HepG2 (cell line): ENCODE measurements around the gene NDUFB10. TPM values are rescaled to one million over a fixed set of nuclear protein-coding genes. Genes with fewer than 3 reads are reported as not detected.
A peak's percentile ranks its signal among the peaks of the same experiment; 100 is the strongest.

Source experiments
- DBP ChIP-seq: sonication (generic); formaldehyde crosslinking; IDR thresholded peaks from 2 replicates; pipeline ENCODE4 v1.4.0; 2020; ENCODE audit warnings: missing genetic modification reagents; ENCODE audit errors: not compliant biosample characterization
- ELK4 ChIP-seq: sonication (generic); formaldehyde crosslinking; IDR thresholded peaks from 2 replicates; pipeline ENCODE4 v1.9.0; 2021; ENCODE audit warnings: missing genetic modification reagents, borderline replicate concordance
- GLMP ChIP-seq: sonication (generic); formaldehyde crosslinking; IDR thresholded peaks from 2 replicates; pipeline ENCODE4 v1.9.0; 2021; ENCODE audit warnings: missing genetic modification reagents, mild to moderate bottlenecking, borderline replicate concordance
- IRF2 ChIP-seq: IDR thresholded peaks from 2 replicates; pipeline ENCODE4 v1.6.1; 2018; ENCODE audit warnings: missing genetic modification reagents, missing compliant biosample characterization
- KMT2B ChIP-seq: IDR thresholded peaks from 2 replicates; pipeline ENCODE4 v1.6.1; 2016; ENCODE audit warnings: missing genetic modification reagents, missing compliant biosample characterization
- MIXL1 ChIP-seq: IDR thresholded peaks from 2 replicates; pipeline ENCODE4 v1.6.1; 2016
- RERE ChIP-seq: IDR thresholded peaks from 2 replicates; pipeline ENCODE4 v1.6.1; 2016; ENCODE audit warnings: low read depth, missing genetic modification reagents, missing compliant biosample characterization
- SIX1 ChIP-seq: sonication (generic); formaldehyde crosslinking; IDR thresholded peaks from 2 replicates; pipeline ENCODE4 v1.4.0; 2020; ENCODE audit warnings: missing genetic modification reagents, borderline replicate concordance
- SMARCC2 ChIP-seq: fragments of 450-650 bp; IDR thresholded peaks from 2 replicates; pipeline ENCODE4 v1.6.1; 2017; ENCODE audit warnings: antibody characterized with exemption, mild to moderate bottlenecking
- TEAD2 ChIP-seq: sonication (generic); formaldehyde crosslinking; IDR thresholded peaks from 2 replicates; pipeline ENCODE4 v1.9.0; 2021; ENCODE audit warnings: missing genetic modification reagents
- ZBTB33 ChIP-seq: sonication (generic); formaldehyde crosslinking; IDR thresholded peaks from 2 replicates; pipeline ENCODE4 v1.4.0; 2020; ENCODE audit warnings: missing genetic modification reagents
- ZBTB43 ChIP-seq: sonication (generic); formaldehyde crosslinking; conservative IDR thresholded peaks from 2 replicates; pipeline ENCODE4 v1.4.0; 2020; ENCODE audit warnings: missing genetic modification reagents
- ZNF17 ChIP-seq: sonication (generic); formaldehyde crosslinking; IDR thresholded peaks from 2 replicates; pipeline ENCODE4 v1.5.0; 2020; ENCODE audit warnings: mild to moderate bottlenecking, missing genetic modification reagents
- ZNF543 ChIP-seq: sonication (generic); formaldehyde crosslinking; IDR thresholded peaks from 2 replicates; pipeline ENCODE4 v1.4.0; 2020; ENCODE audit warnings: mild to moderate bottlenecking, missing genetic modification reagents
- ZNF549 ChIP-seq: sonication (generic); formaldehyde crosslinking; IDR thresholded peaks from 2 replicates; pipeline ENCODE4 v1.5.0; 2020; ENCODE audit warnings: missing genetic modification reagents
- polyA plus RNA-seq, 8 experiments: library from polyadenylated mRNA; depleted of rRNA in 3 of 8; stranded (reverse) in 7 of 8; unstranded in 1 of 8; fragments of >200 nt; fragmentation: Illumina TruSeq in 4 of 8; extraction: Trizol in 4 of 8; gene quantifications; 2 replicates each; pipeline versions ENCODE4 v1.2.1 to v1.2.3, GENCODE V29; 2011 to 2016; ENCODE audit warnings: low read depth in 4 of 8, missing spikeins in 1 of 8, mixed read lengths in 1 of 8; ENCODE audit not compliant: insufficient read depth in 1 of 8
- total RNA-seq, 5 experiments: library from RNA; depleted of rRNA; stranded (reverse); fragments of >200 nt; fragmentation: Illumina TruSeq; extraction: Trizol; gene quantifications; 2 replicates each; pipeline ENCODE4 v1.2.3, GENCODE V29; 2016; ENCODE audit warnings: low read depth in 1 of 5

NDUFB10 gene
- total and polyA plus RNA-seq, 2 of the 13 experiments (the other 11 are each of a cell fraction or from before 2014, with no cell fraction given): 68.6 to 157 TPM

- TF ChIP-seq RERE (no peak), ZBTB43 (CRISPR knock-in tag) (peak; percentile 92), ZBTB33 (no peak), DBP (CRISPR knock-in tag) (peak; percentile 11), ZNF543 (peak; percentile 81), SIX1 (peak; percentile 38; the same call in 1 of the 2 replicates), ZNF549 (no peak), KMT2B (CRISPR knock-in tag) (no peak; the same call in 1 of the 2 replicates), IRF2 (peak; percentile 78), GLMP (CRISPR knock-in tag) (no peak), SMARCC2 (no peak), MIXL1 (CRISPR knock-in tag) (peak; percentile 25; the same call in 1 of the 2 replicates), ZNF17 (no peak), TEAD2 (CRISPR knock-in tag) (no peak), ELK4 (CRISPR knock-in tag) (no peak)
These were observed 18.8 kb upstream of the NDUFB10 start (continued) for GRCh38 chr16:1940273-1941161.
